H9 (cell line): ENCODE results near the gene UGT2B15. TPM values are rescaled to one million over a fixed set of nuclear protein-coding genes. Genes with fewer than 3 reads are reported as not detected.
"Not testable (repeated sequence)": the region's sequence is repeated elsewhere in the genome, so short reads cannot be mapped to it uniquely, and the experiment has no call there.

ENCODE experiments used
- DNase-seq: peaks from one replicate; pipeline ENCODE4 v3.0.0-alpha.2; 2017
- H2AFZ ChIP-seq: one replicate; pipeline ENCODE4 v1.6.1; 2013; ENCODE audit warnings: mild to moderate bottlenecking, low read length, control low read depth, moderate library complexity
- H2AK5ac ChIP-seq: 2 replicates; pipeline ENCODE4 v1.6.1; 2013; ENCODE audit warnings: low read length, control low read depth, mixed read lengths; ENCODE audit not compliant: insufficient read length
- H2BK120ac ChIP-seq: one replicate; pipeline ENCODE4 v1.6.1; 2013; ENCODE audit warnings: low read depth, mild to moderate bottlenecking, low read length, control low read depth, inconsistent platforms; ENCODE audit not compliant: poor library complexity, severe bottlenecking
- H2BK12ac ChIP-seq: 2 replicates; pipeline ENCODE4 v1.6.1; 2013; ENCODE audit warnings: low read length, control low read depth, mixed read lengths, low read depth; ENCODE audit not compliant: insufficient read length
- H2BK15ac ChIP-seq: 2 replicates; pipeline ENCODE4 v1.6.1; 2013; ENCODE audit warnings: low read depth, low read length, control low read depth
- H2BK20ac ChIP-seq: one replicate; pipeline ENCODE4 v1.6.1; 2013; ENCODE audit warnings: low read depth, mild to moderate bottlenecking, low read length, control low read depth, inconsistent platforms; ENCODE audit not compliant: poor library complexity, severe bottlenecking
- H2BK5ac ChIP-seq: 2 replicates; pipeline ENCODE4 v1.6.1; 2013; ENCODE audit warnings: low read length, control low read depth, mixed read lengths; ENCODE audit not compliant: insufficient read length
- H3K14ac ChIP-seq: 2 replicates; pipeline ENCODE4 v1.6.1; 2013; ENCODE audit warnings: low read length, control low read depth; ENCODE audit not compliant: insufficient read depth
- H3K18ac ChIP-seq: 2 replicates; pipeline ENCODE4 v1.6.1; 2013; ENCODE audit warnings: low read depth, mild to moderate bottlenecking, mixed read lengths, low read length, control low read depth; ENCODE audit not compliant: insufficient read length
- H3K23ac ChIP-seq: 2 replicates; pipeline ENCODE4 v1.6.1; 2013; ENCODE audit warnings: low read length, control low read depth, mixed read lengths, low read depth; ENCODE audit not compliant: insufficient read length
- H3K23me2 ChIP-seq: 2 replicates; pipeline ENCODE4 v1.6.1; 2013; ENCODE audit warnings: low read depth, mild to moderate bottlenecking, mixed read lengths, low read length, control low read depth; ENCODE audit not compliant: insufficient read length, poor library complexity, severe bottlenecking
- H3K27ac ChIP-seq: 2 replicates; pipeline ENCODE4 v1.5.1; 2013; ENCODE audit warnings: low read length, control low read depth, mixed read lengths, low read depth; ENCODE audit not compliant: insufficient read length
- H3K27me3 ChIP-seq: 2 replicates; pipeline ENCODE4 v1.6.1; 2013; ENCODE audit warnings: low read length, control low read depth, inconsistent platforms; ENCODE audit not compliant: insufficient read depth
- H3K4ac ChIP-seq: 2 replicates; pipeline ENCODE4 v1.6.1; 2013; ENCODE audit warnings: low read depth, mild to moderate bottlenecking, control low read depth, inconsistent platforms, low read length, moderate library complexity
- H3K4me1 ChIP-seq: 2 replicates; pipeline ENCODE4 v1.6.1; 2013; ENCODE audit warnings: low read length, control low read depth, inconsistent platforms; ENCODE audit not compliant: insufficient read depth
- H3K4me2 ChIP-seq: 2 replicates; pipeline ENCODE4 v1.6.1; 2013; ENCODE audit warnings: low read length, control low read depth, mixed read lengths; ENCODE audit not compliant: insufficient read length, insufficient read depth
- H3K56ac ChIP-seq: 2 replicates; pipeline ENCODE4 v1.6.1; 2013; ENCODE audit warnings: low read depth, mild to moderate bottlenecking, mixed read lengths, low read length, control low read depth; ENCODE audit not compliant: insufficient read length
- H3K79me1 ChIP-seq: 2 replicates; pipeline ENCODE4 v1.6.1; 2013; ENCODE audit warnings: low read depth, mild to moderate bottlenecking, moderate library complexity, low read length, control low read depth, inconsistent platforms; ENCODE audit not compliant: insufficient read depth, poor library complexity, severe bottlenecking
- H3K79me2 ChIP-seq: 2 replicates; pipeline ENCODE4 v1.6.1; 2013; ENCODE audit warnings: low read length, control low read depth, inconsistent platforms; ENCODE audit not compliant: insufficient read depth
- H3K9ac ChIP-seq: 2 replicates; pipeline ENCODE4 v1.6.1; 2013; ENCODE audit warnings: low read length, control low read depth, mixed read lengths; ENCODE audit not compliant: insufficient read length; ENCODE audit errors: extremely low read depth
- H3K9me3 ChIP-seq: one replicate; pipeline ENCODE4 v1.6.1; 2013; ENCODE audit warnings: low read depth, low read length, inconsistent platforms; ENCODE audit not compliant: control insufficient read depth
- H3T11ph ChIP-seq: one replicate; pipeline ENCODE4 v1.6.1; 2013; ENCODE audit warnings: mild to moderate bottlenecking, low read length, control low read depth, inconsistent platforms
- H4K20me1 ChIP-seq: one replicate; pipeline ENCODE4 v1.6.1; 2013; ENCODE audit not compliant: control insufficient read depth, insufficient read length, insufficient read depth
- H4K5ac ChIP-seq: 2 replicates; pipeline ENCODE4 v1.6.1; 2013; ENCODE audit warnings: low read depth, mild to moderate bottlenecking, mixed read lengths, low read length, control low read depth; ENCODE audit not compliant: insufficient read length
- H4K8ac ChIP-seq: replicated peaks from 2 replicates; pipeline ENCODE4 v1.6.1; 2013; ENCODE audit warnings: low read length, control low read depth, mixed read lengths, low read depth; ENCODE audit not compliant: insufficient read length
- H4K91ac ChIP-seq: 2 replicates; pipeline ENCODE4 v1.6.1; 2013; ENCODE audit warnings: low read depth, mild to moderate bottlenecking, moderate library complexity, mixed read lengths, low read length, control low read depth; ENCODE audit not compliant: insufficient read length
- H3K27ac Mint-ChIP-seq, 3 experiments: 2 replicates in 2 of 3; 3 replicates in 1 of 3; pipeline ENCODE4 v1.8.0; 2020 to 2021; ENCODE audit warnings: mixed read lengths in 3 of 3, mild to moderate bottlenecking in 1 of 3, moderate library complexity in 1 of 3
- H3K27me3 Mint-ChIP-seq: 2 replicates; pipeline ENCODE4 v1.8.0; 2021; ENCODE audit warnings: low read depth, mild to moderate bottlenecking, moderate library complexity, mixed read lengths
- H3K36me3 Mint-ChIP-seq, 3 experiments: 2 replicates in 2 of 3; 3 replicates in 1 of 3; pipeline ENCODE4 v1.8.0; 2020 to 2021; ENCODE audit warnings: low read depth in 3 of 3, mixed read lengths in 3 of 3; ENCODE audit not compliant: insufficient read depth in 1 of 3
- H3K4me1 Mint-ChIP-seq, 2 experiments: 2 replicates each; pipeline ENCODE4 v1.8.0; 2020; ENCODE audit warnings: mixed read lengths in 2 of 2
- H3K4me3 Mint-ChIP-seq, 2 experiments: 2 replicates in 1 of 2; 3 replicates in 1 of 2; pipeline ENCODE4 v1.8.0; 2020 to 2021; ENCODE audit warnings: mild to moderate bottlenecking in 2 of 2, mixed read lengths in 2 of 2, moderate library complexity in 1 of 2
- H3K9me3 Mint-ChIP-seq, 2 experiments: 2 replicates in 1 of 2; 3 replicates in 1 of 2; pipeline ENCODE4 v1.8.0; 2020; ENCODE audit warnings: mild to moderate bottlenecking in 2 of 2, mixed read lengths in 2 of 2, moderate library complexity in 1 of 2
- total RNA-seq: library from RNA; stranded (reverse); gene quantifications from 2 replicates; pipeline ENCODE4 v1.2.1, GENCODE V29; 2021
- TF ChIP-seq, protein P1 (sequence below): fragments of 200-600 bp; sonication (generic); conservative IDR thresholded peaks from 3 replicates; pipeline ENCODE4 v1.8.0; 2021; ENCODE audit warnings: antibody characterized with exemption, mild to moderate bottlenecking

Gene UGT2B15
- total RNA-seq, 1 experiment from 2014 or later: not detected

DNA sequence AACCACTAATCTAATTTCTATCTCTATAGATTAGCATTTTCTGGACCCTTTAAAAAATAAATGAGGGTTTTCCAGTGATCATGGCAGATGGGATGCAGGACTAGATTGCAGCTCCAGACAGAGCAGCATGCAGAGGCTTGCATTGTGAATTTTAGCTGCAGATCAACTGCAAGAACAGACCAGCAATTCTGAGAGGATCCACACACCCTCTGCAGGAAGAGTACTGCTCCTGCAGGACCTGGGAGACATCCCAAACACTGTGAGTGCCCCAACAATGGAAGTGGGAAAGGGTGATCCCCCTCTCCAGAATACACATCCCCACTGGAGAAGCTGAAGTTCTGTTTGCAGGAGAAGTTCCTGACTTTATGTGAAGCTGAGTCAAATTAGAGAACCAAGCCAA lies 765 bp upstream of the UGT2B15 start:
- H3K27ac ChIP-seq, H3K36me3 Mint-ChIP-seq, H4K8ac ChIP-seq, H3K4me2 ChIP-seq, H3K18ac ChIP-seq, H4K20me1 ChIP-seq, H3K56ac ChIP-seq, H2BK12ac ChIP-seq, H2AK5ac ChIP-seq, H3K9me3 Mint-ChIP-seq, H3K79me1 ChIP-seq, H3K23ac ChIP-seq, H2BK15ac ChIP-seq, H3K79me2 ChIP-seq, H2BK20ac ChIP-seq, H2AFZ ChIP-seq, H3K23me2 ChIP-seq, H3T11ph ChIP-seq, H3K27me3 ChIP-seq, H3K9me3 ChIP-seq, H4K5ac ChIP-seq, H2BK5ac ChIP-seq, DNase-seq, H3K4me1 Mint-ChIP-seq, H2BK120ac ChIP-seq, H3K4ac ChIP-seq, H3K4me1 ChIP-seq, H3K14ac ChIP-seq, H3K4me3 Mint-ChIP-seq, H3K27me3 Mint-ChIP-seq, H3K9ac ChIP-seq, H4K91ac ChIP-seq, H3K27ac Mint-ChIP-seq: not testable (repeated sequence)
- TF ChIP-seq, protein P1, sequence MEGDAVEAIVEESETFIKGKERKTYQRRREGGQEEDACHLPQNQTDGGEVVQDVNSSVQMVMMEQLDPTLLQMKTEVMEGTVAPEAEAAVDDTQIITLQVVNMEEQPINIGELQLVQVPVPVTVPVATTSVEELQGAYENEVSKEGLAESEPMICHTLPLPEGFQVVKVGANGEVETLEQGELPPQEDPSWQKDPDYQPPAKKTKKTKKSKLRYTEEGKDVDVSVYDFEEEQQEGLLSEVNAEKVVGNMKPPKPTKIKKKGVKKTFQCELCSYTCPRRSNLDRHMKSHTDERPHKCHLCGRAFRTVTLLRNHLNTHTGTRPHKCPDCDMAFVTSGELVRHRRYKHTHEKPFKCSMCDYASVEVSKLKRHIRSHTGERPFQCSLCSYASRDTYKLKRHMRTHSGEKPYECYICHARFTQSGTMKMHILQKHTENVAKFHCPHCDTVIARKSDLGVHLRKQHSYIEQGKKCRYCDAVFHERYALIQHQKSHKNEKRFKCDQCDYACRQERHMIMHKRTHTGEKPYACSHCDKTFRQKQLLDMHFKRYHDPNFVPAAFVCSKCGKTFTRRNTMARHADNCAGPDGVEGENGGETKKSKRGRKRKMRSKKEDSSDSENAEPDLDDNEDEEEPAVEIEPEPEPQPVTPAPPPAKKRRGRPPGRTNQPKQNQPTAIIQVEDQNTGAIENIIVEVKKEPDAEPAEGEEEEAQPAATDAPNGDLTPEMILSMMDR: peak; percentile 24; the same call in 2 of the 3 replicates

DNA sequence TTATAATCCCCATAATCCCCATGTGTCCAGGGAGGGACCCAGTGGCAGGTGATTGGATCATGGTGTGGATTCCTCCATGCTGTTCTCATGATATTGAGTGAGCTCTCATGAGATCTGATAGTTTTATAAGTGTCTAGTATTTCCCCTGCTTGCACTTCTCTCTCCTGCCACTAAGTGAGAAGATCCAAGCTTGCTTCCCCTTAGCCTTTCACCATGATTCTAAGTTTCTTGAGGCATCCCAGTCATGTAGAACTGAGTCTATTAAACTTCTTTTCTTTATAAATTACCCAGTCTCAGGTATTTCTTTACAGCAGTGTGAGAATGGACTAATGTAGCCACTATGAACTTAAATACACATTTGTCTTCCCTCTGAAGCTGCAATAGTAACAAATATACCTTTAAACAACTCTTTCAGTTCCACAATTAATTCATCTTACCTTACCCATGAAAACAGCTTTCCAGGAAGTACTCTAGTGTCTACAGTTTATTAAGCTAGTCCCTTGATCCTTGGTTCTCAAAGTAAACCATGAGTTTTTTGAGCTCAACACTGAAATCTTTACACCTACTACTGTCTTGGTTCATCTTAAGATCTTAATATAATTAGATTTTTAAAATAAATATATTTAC lies 1.8 kb downstream of the UGT2B15 start:
- not testable (repeated sequence) for H3K14ac ChIP-seq, H2AK5ac ChIP-seq, H3K9ac ChIP-seq, H4K8ac ChIP-seq, H3K27me3 ChIP-seq, H4K20me1 ChIP-seq, H3K27ac Mint-ChIP-seq, H2BK12ac ChIP-seq, H3K23me2 ChIP-seq, H3K27ac ChIP-seq, H3K4me2 ChIP-seq, H2BK20ac ChIP-seq, H2BK15ac ChIP-seq, H3K9me3 ChIP-seq, H3K9me3 Mint-ChIP-seq, H2BK5ac ChIP-seq, DNase-seq, H3K27me3 Mint-ChIP-seq, H3K4me1 ChIP-seq, H3K79me1 ChIP-seq, H3K36me3 Mint-ChIP-seq, H3K56ac ChIP-seq, H3T11ph ChIP-seq, H3K18ac ChIP-seq, H2AFZ ChIP-seq, H3K4me3 Mint-ChIP-seq, H3K4me1 Mint-ChIP-seq, H2BK120ac ChIP-seq, H3K4ac ChIP-seq, H4K5ac ChIP-seq, H3K23ac ChIP-seq, H3K79me2 ChIP-seq, H4K91ac ChIP-seq
